Muscle of back (tissue), 11 donors: ENCODE data around the gene VSIG10L. TPM values are rescaled to one million over a fixed set of nuclear protein-coding genes. Genes with fewer than 3 reads are reported as not detected.

Experiments used
- DNase-seq, 3 donors: peaks; one replicate each; pipeline versions ENCODE4 v3.0.0 to v3.0.0-alpha.2; 2013
- polyA plus RNA-seq, 10 donors: library from polyadenylated mRNA; unstranded; fragments of 120-200 nt; gene quantifications; one replicate each; pipeline ENCODE4 v1.2.1, GENCODE V29; 2013; ENCODE audit not compliant: insufficient read length in 10 of 10

Gene VSIG10L
- polyA plus RNA-seq, 10 donors, result 0.99 to 1.7 (median 1.2) TPM

DNA sequence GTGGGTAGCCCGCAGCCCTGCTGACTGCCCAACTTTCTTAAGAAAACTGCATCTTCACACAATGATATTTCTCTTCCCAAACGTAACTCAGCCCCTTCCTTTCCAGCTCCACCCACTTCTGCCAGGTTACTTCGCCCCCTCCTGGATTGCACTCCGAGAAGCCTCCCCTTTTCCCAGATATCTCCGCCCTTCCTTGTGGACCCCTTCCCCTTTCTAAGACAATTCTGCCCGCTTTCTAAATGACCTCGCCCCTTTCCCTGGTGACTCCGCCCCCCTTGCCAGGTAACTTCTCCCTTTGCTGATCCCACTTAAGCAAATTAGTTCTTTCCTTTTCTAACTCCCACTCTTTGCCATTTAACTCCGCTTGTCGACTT lies 2.6 kb downstream of the VSIG10L start:
- no peak for DNase-seq

DNA sequence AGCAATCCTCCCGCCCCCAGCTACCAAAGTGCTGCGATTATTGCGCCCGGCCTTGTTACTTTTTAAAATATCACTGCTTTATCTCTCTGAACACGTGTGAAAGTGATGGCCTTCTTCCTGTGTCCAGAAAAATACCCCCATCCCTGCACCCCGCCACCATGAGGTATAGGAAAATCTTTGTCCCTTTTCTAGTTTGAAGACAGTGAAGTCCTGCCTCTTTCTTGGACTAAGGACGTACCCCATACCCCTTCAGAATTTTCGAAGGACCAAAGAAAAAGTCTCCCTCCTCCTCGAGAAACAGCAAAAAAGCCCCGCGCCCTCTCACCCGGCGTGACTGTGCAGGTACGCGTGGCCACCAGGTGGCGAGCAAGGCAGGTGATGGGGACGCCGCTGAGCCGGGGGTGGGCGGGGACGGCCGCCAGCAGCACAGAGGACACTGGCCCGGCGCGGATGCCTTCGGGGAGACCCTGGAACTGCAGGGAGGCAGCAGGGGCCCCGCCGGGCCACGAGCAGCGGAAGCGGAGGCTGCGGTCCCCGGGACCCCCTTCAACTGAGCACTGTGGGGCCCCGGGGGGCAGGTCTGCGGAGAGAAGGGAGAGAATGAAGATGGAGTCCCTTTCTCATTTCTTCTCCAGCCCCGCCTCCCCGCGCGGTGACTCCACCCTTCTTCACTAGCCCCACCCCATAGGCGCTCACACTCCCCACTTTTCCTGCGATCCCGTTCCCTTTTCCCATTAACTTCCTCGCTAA lies 3.2 kb downstream of the VSIG10L start:
- DNase-seq, result peak; percentile 47 to 94 (median 73)

DNA sequence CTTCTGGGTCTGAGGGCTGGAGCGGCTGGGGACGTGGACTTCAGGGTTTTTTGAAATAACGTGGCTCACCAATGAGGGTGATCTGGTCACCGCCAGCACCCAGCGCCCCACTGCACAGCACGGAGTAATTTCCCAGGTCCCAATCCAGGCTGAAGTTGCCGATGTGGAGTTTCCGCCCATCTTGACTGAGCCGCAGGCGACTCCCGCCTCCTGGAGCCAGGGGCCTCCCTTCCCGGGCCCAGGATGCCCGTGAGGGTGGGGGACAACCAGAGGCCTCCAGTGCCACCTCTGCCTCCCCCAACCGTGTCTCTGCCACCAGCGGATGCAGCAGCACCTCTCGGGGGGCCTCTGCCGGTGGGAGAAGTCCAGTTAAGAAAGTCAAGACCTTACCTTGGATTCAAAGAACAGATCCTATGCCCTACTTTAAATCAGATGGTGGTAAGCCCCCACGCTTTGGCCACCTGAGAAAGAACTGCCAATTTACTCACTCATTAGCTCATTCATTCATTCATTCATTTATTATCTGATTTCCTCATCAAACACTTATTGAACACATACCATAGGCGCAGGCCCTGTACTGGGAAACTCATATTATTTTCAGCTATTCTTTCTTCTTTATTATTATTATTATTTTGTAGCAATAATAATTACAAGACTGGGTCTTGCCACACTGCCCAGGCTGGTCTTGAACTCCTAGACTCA lies 3.9 kb downstream of the VSIG10L start:
- no peak for DNase-seq

DNA sequence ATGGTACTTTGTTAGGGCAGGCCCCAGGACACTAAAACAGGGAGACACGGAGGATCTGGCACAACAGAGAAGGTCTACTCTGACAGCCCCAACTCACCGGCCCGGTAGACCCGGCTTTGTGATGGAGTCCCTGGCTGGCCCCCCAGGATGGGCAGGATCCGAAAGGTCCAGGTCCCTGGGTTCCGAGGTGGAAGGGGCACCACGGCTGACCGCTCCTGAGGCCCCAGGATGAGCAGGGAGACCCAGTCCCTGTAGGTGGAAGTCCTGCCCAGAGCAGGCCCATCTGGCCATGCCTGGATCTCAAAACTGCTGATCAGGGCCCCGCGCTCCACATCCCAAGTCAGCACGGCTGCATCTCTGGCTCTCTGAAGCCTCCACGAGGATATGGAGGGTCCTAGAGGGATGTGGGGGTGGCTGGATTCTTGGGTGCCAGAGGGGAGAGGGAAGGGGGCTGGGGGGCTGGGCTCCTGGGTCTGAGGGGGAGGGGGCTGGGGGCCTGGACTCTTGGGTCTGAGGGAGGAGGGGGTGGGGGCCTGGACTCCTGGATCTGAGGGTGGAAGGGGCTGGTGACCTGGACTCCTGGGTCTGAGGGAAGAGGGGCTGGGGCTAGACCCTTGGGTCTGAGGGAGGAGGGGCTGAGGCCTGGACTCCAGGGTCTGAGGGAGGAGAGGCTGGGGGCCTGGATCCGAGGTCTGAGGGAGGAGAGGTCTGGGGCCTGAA lies 4.6 kb downstream of the VSIG10L start:
- no peak for DNase-seq

DNA sequence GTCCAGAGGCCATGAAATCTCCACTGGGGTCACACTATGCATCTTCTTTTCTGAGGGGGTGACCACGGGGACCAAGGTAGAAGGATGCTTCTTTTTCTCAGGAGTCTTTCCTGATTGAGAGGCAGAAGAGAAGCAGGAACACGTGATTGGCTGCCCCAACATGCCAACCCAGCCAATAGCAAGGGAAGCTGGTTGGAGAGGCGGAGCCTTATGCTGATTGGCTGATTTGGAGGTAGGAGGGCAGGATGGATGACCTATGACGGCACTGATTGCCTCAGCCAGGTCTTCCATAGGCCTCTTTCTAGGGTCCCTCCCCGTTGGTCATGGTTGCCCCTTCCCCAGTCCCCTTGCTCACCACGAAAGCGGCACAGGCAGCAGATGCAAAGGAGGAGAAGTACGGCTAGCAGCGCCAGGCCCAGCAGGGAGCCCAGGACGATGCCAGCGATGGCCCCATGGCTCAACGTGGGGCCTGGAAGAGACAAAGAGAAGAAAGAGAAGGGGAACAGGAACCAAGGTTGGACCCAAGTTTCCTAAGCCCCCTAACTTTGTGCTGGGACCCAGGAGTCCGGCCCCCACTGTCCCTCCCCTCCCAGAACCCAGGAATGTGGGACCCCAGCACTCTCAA lies 8.0 kb downstream of the VSIG10L start:
- no peak for DNase-seq

DNA sequence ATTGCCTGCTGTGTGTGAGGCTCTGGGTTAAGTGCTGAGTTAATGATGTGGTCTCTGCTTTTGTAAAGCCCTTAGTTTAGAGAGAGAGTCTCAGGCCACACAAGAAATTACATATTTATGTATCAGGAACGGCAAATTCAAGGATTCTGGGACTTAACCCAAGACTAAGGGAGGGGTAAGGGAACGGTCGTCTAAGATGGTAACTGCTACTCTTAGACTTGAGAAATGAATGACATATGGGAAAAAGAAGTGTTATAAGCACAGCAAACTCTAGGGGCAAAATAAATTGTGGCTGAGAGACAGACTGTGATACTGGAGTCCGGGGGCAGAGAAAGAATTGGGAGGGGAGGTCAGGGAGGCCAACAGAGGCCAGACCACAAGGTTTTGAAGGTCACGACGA lies 10.2 kb downstream of the VSIG10L start:
- DNase-seq, result no peak

DNA sequence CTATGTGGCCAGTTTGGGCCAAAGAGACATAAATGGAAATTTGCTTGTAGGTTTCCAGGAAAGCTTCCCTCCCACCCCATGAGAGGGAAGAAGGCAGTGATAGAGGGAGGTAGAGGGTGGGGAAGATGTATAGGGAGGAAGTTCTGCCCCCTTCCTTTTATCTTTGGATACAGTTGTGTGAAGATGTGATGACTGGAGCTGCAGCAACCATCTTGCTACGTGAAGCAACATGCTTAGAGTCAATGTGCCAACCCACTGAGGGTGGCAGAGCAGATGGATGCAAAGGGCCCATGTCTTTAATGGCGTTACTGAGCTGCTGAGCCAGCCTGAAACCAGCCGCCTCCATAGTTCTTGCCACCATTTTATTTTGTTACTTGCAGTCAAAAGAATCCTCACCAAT lies 10.7 kb downstream of the VSIG10L start:
- no peak for DNase-seq

DNA sequence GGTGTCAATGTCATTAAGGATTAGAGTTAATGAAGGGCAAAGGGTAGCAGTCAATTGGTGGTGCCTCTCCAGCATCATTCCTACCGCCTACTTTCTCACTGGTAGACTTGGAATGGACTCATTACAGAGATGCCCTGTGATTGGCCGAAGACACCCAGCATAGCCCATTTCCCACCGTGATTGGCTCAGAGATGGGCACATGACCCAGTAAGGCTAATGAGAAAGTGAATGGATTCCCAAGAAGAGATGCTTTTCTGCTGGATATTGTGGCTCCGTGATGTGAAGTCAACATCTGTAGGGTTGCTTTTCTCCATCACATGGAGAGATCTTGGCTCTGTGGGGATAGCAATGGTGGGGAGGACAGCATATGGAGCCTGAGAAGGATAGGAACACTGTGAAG lies 11.6 kb downstream of the VSIG10L start:
- no peak for DNase-seq

DNA sequence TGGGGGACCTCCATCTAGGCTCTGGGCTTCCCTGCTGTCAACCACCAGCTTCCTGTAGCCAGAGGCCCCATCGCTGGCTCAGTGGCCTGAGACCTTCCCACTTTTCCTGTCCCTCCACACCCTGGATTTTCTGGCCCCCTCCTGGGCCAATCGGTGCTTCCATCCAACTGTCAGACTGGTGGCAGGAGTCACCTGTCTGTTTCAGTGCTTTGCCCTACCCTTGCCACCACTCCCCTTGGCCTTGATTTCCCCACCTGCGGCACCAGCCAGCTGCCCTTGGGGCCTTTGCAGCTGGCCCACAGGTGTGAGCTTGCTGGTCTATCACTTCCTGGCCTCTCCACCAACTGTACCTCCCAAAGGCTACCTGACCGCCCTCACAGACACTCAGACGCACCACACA lies 12.5 kb downstream of the VSIG10L start:
- DNase-seq, result no peak

DNA sequence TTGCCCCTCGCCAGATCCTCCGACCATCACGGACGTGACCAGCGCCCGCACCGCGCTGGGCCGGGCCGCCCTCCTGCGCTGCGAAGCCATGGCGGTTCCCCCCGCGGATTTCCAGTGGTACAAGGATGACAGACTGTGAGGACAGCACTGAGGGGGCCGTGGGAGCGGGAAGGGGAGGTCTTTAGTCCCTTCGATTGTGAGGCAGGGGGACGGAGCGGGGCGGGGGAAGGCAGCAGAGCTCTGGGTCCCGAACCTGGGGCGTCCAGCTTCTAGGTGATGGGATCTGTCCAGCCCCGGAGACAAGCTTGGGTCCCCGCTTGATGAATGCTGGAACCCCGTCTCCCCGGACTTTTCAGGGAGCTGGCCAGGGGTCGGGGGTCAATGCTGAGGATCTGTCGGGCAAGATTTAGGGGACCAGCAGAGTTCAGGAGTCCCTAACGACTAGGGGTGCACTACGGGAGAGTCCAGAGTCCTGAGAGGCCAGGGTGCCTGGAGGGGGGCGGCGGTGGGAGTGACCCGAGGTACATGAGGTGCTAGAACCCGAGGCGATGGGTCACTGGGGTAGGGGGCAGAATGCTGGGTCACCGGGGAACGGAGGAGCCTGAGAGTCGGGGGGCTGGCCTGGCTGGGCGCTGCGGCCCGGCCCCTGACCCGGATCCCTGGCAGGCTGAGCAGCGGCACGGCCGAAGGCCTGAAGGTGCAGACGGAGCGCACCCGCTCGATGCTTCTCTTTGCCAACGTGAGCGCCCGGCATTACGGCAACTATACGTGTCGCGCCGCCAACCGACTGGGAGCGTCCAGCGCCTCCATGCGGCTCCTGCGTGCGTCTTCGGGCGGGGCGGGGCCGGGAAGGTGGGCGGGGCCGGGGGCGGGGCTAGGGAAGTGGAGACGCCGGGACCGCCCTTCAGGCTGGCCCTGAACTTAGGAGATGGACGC lies 14.6 kb downstream of the VSIG10L start:
- peak in 2 of 3 donors; percentile 21 to 50 for DNase-seq

DNA sequence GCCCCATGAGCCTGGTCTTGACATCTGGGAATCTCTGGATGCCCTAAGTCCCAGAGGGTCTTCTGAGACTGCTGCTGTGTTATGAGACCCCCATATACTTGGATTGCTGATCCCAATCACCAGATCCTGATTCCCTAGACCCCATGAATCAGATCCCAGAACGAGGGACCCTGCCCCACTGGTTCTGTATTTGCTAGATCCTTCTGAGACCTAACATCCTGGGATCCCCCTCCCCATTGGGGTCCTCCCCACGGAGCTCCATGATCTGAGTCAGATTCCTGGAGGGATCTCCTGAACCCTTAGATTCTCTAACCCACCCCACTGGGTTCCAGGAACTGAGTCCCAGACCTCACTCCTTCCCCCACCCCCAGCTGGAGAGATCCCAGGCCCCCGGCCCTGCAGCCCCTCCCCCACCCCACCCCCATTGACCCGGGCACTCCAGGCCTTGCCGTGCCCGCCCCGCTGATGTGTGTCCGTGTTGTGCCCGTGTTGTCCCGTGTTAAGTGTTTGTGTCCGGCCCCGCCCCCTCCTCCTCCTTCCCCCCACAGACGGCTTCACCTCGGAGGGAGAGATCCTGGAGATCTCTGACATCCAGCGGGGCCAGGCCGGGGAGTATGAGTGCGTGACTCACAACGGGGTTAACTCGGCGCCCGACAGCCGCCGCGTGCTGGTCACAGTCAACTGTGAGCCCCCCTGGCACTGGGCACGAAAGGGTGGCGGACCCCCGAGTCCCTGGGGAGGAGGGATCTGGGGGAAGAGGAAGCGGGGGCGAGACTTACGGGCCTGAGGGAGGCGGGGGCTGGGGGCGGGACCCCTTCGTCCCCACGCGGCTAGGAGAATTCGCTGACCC lies 15.5 kb downstream of the VSIG10L start:
- no peak for DNase-seq

DNA sequence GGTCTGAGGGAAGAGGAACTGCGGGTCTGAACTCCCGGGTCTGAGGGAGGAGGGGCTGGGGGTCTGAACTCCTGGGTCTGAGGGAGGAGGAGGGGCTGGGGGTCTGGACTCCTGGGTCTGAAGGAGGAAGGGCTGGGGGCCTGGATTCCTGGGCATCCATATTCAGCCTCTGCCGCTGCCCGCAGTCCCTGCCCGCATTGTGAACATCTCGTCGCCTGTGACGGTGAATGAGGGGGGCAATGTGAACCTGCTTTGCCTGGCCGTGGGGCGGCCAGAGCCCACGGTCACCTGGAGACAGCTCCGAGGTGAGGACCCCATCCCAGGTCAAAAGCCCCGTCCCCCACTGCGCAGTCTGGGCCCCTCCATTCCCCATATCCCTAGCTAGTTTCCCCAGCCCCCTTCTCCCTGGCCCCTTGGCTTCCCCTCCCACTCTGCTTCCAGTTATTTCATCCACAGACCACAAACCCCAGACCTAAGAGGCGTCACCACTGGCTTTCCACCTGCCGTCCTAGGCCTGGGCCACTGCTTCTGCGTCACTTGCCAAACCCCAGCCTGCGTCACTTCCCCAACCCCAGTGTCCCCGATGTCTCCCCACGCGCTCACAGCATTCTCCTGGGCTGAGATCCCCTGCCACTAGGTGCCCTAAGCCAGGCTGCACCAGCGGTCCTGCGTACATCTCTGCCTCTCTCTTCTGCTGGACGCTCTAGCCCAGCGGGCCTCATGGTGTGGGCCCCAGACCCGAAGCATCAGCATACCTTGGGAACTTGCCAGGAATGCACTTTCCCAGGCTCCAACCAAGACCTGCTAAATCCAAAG lies 16.6 kb downstream of the VSIG10L start:
- no peak for DNase-seq

DNA sequence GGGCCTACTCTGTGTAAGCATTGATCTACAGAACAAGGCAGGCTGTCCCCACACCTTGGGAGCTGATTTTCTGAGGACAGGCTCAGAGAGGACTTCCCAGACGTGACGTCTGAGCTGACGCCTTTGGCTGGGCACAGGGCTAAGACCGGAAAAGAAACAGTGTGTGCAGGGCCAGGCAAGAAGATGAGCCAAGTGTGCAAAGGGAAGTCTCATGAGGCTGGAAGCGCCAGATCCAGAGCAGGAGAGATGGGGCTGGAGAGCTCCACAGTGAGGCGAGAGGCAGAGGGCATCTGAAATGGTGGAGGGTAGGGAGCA lies 17.8 kb downstream of the VSIG10L start:
- DNase-seq, result no peak

DNA sequence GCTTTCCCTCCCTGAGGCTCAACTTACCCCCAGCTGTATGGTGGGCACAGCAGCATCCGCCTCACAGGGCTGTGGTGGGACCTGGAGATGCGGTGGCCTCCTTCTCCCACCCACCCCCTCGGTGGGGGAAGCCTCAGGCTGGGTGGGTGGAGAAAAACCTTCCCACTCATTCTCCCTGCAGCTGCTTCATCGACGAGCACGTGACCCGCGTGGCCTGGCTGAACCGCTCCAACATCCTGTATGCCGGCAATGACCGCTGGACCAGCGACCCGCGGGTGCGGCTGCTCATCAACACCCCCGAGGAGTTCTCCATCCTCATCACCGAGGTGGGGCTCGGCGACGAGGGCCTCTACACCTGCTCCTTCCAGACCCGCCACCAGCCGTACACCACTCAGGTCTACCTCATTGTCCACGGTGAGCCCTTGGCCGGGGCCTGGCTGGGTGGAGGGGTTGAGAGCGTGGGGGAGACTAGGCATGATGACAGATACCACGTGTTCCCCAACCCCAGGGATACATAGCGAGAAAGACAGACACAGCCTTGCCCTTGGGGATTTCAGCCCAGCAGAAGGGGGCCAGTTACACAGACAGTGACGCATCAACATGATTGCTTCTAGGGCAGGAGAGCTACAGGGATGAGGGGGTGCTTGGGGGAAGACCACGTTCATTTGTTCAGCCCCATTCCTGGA lies 18.3 kb downstream of the VSIG10L start:
- no peak for DNase-seq

DNA sequence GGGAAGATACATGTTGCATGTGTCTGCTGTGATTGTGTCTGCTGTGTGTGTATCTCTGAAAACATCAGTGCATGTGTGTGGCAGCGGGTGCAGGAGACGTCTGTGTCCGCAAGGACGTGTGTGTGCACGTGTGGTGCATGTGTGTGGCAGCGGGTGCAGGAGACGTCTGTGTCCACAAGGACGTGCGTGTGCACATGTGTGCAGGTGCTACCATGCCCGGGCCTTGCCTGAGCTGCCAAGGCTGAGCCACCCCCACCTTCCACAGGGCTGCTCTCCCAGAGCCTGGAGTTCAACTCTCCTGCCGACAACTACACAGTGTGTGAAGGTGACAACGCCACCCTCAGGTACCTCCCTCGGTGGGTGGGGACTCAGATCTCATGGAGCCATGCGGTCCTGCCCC lies 20.1 kb downstream of the VSIG10L start:
- DNase-seq, result no peak

DNA sequence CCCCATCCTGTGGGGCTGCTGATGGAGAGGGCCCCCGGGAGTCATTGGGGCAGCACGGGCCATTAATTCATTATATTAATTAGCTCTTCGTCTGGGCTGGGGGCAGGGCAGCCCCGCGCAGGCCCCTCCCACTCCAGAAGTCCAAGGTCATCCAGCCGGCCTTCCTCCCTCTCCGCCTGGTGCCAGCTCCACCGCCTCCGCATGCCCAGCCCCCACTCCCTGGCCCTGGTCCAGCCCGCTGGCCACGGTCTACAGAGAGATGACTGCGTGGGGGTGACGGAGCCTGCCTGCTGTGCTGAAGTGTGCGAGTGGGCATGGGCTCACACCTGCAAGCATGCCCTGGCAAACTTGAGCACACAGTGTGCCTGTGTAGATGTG lies 21.7 kb downstream of the VSIG10L start:
- DNase-seq, result no peak

DNA sequence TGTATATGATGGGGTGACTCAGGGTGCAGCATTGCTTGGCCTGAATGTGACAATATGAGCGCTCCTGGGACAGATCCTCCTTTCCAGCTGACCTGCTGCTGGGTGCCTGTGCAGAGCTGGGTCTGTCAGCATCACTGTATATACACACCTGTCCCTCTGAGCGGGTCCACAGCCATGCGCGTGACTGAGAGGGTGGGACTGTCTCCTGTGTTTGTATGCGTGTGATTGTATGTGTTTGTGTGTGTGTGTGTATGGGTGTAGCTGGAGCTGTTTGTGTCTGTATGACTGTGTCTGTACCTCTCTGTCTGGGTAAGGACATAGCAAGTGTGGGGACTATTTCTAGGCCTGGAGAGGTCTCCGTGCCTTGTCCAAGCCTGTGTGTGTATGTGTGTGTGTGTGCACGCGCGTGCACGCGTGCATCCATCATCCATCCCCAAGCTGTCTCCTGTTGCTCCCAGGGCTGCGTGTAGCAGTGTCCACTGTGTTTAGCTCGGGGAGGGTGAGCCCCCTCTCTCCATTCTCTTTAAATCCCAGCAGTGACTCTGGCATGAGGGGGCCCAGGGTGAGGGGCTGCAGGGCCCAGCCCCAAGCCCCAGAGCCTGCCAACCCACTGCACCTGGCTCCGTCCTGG lies 22.2 kb downstream of the VSIG10L start:
- no peak for DNase-seq
